ENCODE results near the gene SYNPO2.
"Not testable (repeated sequence)": the region's sequence is repeated elsewhere in the genome, so short reads cannot be mapped to it uniquely, and the experiment has no call there.

SYNPO2 gene

GRCh38 chr4:119002476-119002875, 113.8 kb downstream of the SYNPO2 start:
- no peak for DNase-seq (ENCODE audit: low read depth in 2 of 2)

GRCh38 chr4:119003001-119003400, 114.3 kb downstream of the SYNPO2 start:
- not testable (repeated sequence) for DNase-seq (ENCODE audit: low read depth in 2 of 2)

- DNase-seq (ENCODE audit: low read depth in 2 of 2): no peak
These were observed 117.3 kb downstream of the SYNPO2 start for GRCh38 chr4:119005928-119006460.

- DNase-seq (ENCODE audit: low read depth in 2 of 2): no peak
These were observed 120.1 kb downstream of the SYNPO2 start for GRCh38 chr4:119008761-119009160.

- DNase-seq (ENCODE audit: low read depth in 2 of 2): not testable (repeated sequence)
These were observed 121.6 kb downstream of the SYNPO2 start for GRCh38 chr4:119010221-119010620.

- no peak for DNase-seq (ENCODE audit: low read depth in 2 of 2)
These were observed 122.4 kb downstream of the SYNPO2 start for GRCh38 chr4:119010909-119011606.

GRCh38 chr4:119011607-119011988, 122.9 kb downstream of the SYNPO2 start:
- DNase-seq (ENCODE audit: low read depth in 2 of 2): no peak

GRCh38 chr4:119014658-119015057, 126.0 kb downstream of the SYNPO2 start:
- DNase-seq (ENCODE audit: low read depth in 2 of 2): no peak

- no peak for DNase-seq (ENCODE audit: low read depth in 2 of 2)
These were observed 128.0 kb downstream of the SYNPO2 start for GRCh38 chr4:119016636-119017035.

GRCh38 chr4:119017636-119018035, 129.0 kb downstream of the SYNPO2 start:
- no peak for DNase-seq (ENCODE audit: low read depth in 2 of 2)

- no peak for DNase-seq (ENCODE audit: low read depth in 2 of 2)
These were observed 131.5 kb downstream of the SYNPO2 start for GRCh38 chr4:119020158-119020557.

- not testable (repeated sequence) for DNase-seq (ENCODE audit: low read depth in 2 of 2)
These were observed 133.9 kb downstream of the SYNPO2 start for GRCh38 chr4:119022520-119022919.

- no peak for DNase-seq (ENCODE audit: low read depth in 2 of 2)
These were observed 135.4 kb downstream of the SYNPO2 start for GRCh38 chr4:119024102-119024501.

- no peak for DNase-seq (ENCODE audit: low read depth in 2 of 2)
These were observed 136.8 kb downstream of the SYNPO2 start for GRCh38 chr4:119025420-119025819.

- DNase-seq (ENCODE audit: low read depth in 2 of 2): no peak
These were observed 137.4 kb downstream of the SYNPO2 start for GRCh38 chr4:119025916-119026661.

- no peak for DNase-seq (ENCODE audit: low read depth in 2 of 2)
These were observed 138.2 kb downstream of the SYNPO2 start for GRCh38 chr4:119026662-119027444.

- DNase-seq (ENCODE audit: low read depth in 2 of 2): no peak
These were observed 139.2 kb downstream of the SYNPO2 start for GRCh38 chr4:119027811-119028210.

GRCh38 chr4:119028296-119028695, 139.6 kb downstream of the SYNPO2 start:
- DNase-seq (ENCODE audit: low read depth in 2 of 2): no peak

- no peak for DNase-seq (ENCODE audit: low read depth in 2 of 2)
These were observed 141.3 kb downstream of the SYNPO2 start for GRCh38 chr4:119029847-119030535.

- DNase-seq (ENCODE audit: low read depth in 2 of 2): no peak
These were observed 141.9 kb downstream of the SYNPO2 start for GRCh38 chr4:119030536-119030890.

- DNase-seq (ENCODE audit: low read depth in 2 of 2): no peak
These were observed 142.6 kb downstream of the SYNPO2 start for GRCh38 chr4:119031218-119031617.

Measured in activated CD4-positive, alpha-beta T cell treated with anti-CD3 and anti-CD28 coated beads for 24 hours (primary cell).